Measurements from ENCODE around the gene DYNC2H1.

Gene DYNC2H1

DNA sequence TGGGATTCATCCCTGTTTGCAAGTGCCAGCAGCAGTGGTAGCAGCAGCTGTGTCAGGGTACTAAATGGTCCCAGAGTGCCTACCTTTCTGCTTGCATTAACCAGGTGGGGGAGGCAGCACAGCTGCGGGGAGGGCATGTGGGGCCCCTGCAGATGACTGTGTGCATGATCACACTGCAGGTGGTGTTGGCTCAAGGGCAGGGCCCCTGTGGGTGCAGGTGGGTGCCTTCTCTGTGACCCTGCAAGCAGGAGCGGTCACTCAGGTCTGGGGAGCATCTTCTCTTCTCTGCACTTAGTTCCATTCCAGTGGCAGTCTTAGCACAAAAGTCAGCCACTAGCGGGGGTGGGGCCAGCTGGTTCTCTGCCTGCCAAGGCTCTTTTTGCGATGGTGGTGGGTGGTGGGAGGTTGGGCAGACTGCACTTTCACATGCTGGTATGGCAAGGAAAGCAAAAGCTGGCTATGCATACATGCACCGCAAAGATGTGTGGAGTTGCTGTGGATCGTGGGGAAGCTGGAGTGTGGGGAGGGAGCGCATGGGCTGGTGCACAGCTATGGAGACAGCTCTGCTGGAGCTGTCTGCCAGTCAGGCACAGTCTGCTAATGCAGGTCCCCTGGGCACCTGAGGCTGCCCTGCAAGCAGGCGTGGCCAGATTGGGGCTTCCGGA, 157.1 kb downstream of the DYNC2H1 start:
- TF ChIP-seq, protein P1, sequence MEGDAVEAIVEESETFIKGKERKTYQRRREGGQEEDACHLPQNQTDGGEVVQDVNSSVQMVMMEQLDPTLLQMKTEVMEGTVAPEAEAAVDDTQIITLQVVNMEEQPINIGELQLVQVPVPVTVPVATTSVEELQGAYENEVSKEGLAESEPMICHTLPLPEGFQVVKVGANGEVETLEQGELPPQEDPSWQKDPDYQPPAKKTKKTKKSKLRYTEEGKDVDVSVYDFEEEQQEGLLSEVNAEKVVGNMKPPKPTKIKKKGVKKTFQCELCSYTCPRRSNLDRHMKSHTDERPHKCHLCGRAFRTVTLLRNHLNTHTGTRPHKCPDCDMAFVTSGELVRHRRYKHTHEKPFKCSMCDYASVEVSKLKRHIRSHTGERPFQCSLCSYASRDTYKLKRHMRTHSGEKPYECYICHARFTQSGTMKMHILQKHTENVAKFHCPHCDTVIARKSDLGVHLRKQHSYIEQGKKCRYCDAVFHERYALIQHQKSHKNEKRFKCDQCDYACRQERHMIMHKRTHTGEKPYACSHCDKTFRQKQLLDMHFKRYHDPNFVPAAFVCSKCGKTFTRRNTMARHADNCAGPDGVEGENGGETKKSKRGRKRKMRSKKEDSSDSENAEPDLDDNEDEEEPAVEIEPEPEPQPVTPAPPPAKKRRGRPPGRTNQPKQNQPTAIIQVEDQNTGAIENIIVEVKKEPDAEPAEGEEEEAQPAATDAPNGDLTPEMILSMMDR (IDR thresholded peaks at IDR 0.05; ENCODE audit: low read depth, low read length), result no peak
- TF ChIP-seq POLR2A (IDR thresholded peaks at IDR 0.05; ENCODE audit: extremely low read depth, insufficient read length) (no peak), MAX (IDR thresholded peaks at IDR 0.05; ENCODE audit: low read depth, low read length) (no peak), MYC (IDR thresholded peaks at IDR 0.05; ENCODE audit: low read depth, low read length) (no peak)
- DNase-seq (ENCODE audit: low read depth), result no peak

GRCh38 chr11:103272876-103273275, 163.7 kb downstream of the DYNC2H1 start:
- TF ChIP-seq, protein P1 (IDR thresholded peaks at IDR 0.05; ENCODE audit: low read depth, low read length), result no peak
- TF ChIP-seq POLR2A (IDR thresholded peaks at IDR 0.05; ENCODE audit: extremely low read depth, insufficient read length) (no peak), MYC (IDR thresholded peaks at IDR 0.05; ENCODE audit: low read depth, low read length) (no peak), MAX (IDR thresholded peaks at IDR 0.05; ENCODE audit: low read depth, low read length) (no peak)
- H3K4me3 ChIP-seq (ENCODE audit: low read depth, low read length), result no peak overlapping the region
- DNase-seq (ENCODE audit: low read depth), result no peak

More for the DNA sequence above, 157.1 kb downstream of the DYNC2H1 start:
- no peak overlapping the region for H3K4me3 ChIP-seq (ENCODE audit: low read depth, low read length)

GRCh38 chr11:103274025-103274424, 164.8 kb downstream of the DYNC2H1 start:
- TF ChIP-seq POLR2A (IDR thresholded peaks at IDR 0.05; ENCODE audit: extremely low read depth, insufficient read length) (no peak), MAX (IDR thresholded peaks at IDR 0.05; ENCODE audit: low read depth, low read length) (no peak), MYC (IDR thresholded peaks at IDR 0.05; ENCODE audit: low read depth, low read length) (no peak)
- TF ChIP-seq, protein P1 (IDR thresholded peaks at IDR 0.05; ENCODE audit: low read depth, low read length), result no peak
- H3K4me3 ChIP-seq (ENCODE audit: low read depth, low read length), result no peak overlapping the region
- no peak for DNase-seq (ENCODE audit: low read depth)

DNA sequence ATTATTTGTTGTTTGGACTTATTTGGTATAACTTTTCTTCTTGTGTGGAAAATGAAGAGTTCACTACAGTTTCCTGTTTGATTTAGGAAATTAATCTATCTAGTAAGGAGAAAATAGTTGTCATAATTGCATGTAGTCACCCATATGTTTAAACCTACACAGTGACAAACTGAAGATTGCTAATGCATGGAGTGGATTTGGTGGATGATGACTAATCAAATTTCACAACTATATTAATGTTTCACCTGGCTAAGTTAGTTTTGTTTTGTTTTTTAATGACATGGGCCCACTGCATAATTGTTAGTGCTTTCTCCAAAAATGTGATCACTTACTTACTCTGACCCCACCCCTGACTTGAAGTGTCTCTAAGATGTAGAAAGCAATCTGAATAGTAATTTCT, 170.6 kb downstream of the DYNC2H1 start:
- H3K4me3 ChIP-seq (ENCODE audit: low read depth, low read length), result no peak overlapping the region
- TF ChIP-seq MYC (IDR thresholded peaks at IDR 0.05; ENCODE audit: low read depth, low read length) (no peak), MAX (IDR thresholded peaks at IDR 0.05; ENCODE audit: low read depth, low read length) (no peak), POLR2A (IDR thresholded peaks at IDR 0.05; ENCODE audit: extremely low read depth, insufficient read length) (no peak)
- TF ChIP-seq, protein P1 (IDR thresholded peaks at IDR 0.05; ENCODE audit: low read depth, low read length), result no peak
- DNase-seq (ENCODE audit: low read depth), result no peak

- no peak for DNase-seq (ENCODE audit: low read depth)
- no peak overlapping the region for H3K4me3 ChIP-seq (ENCODE audit: low read depth, low read length)
- no peak for TF ChIP-seq MYC (IDR thresholded peaks at IDR 0.05; ENCODE audit: low read depth, low read length)
- TF ChIP-seq, protein P1 (IDR thresholded peaks at IDR 0.05; ENCODE audit: low read depth, low read length), result no peak
- no peak for TF ChIP-seq MAX (IDR thresholded peaks at IDR 0.05; ENCODE audit: low read depth, low read length)
- no peak for TF ChIP-seq POLR2A (IDR thresholded peaks at IDR 0.05; ENCODE audit: extremely low read depth, insufficient read length)
These were observed 172.1 kb downstream of the DYNC2H1 start for GRCh38 chr11:103281301-103281700.
